ENCODE measurements around the gene ATXN10. TPM values are rescaled to one million over a fixed set of nuclear protein-coding genes. Genes with fewer than 3 reads are reported as not detected.

The ATXN10 gene
- total and polyA plus RNA-seq, 4 experiments from 2014 or later: 61.8 to 102 (median 76.3) TPM

GRCh38 chr22:45865561-45866125 is 194.0 kb downstream of the ATXN10 start:
- H3K4me1 Mint-ChIP-seq: peaks cover 2 to 22% (median 8%) of the 10 kb centered on the region in 4 donors
- H3K36me3 ChIP-seq (ENCODE audit: insufficient read depth, low read length): no peaks in the 10 kb centered on the region
- intact Hi-C loops (cut with micrococcal nuclease): no loop called here
- peaks cover 23 to 24% of the 10 kb centered on the region in 2 donors for H3K27me3 Mint-ChIP-seq
- no peak overlapping the region for H3K27ac ChIP-seq (ENCODE audit: low read depth, low read length)
- H3K27ac Mint-ChIP-seq: no peak overlapping the region
- CTCF ChIA-PET (ENCODE audit: partially characterized antibody): interaction anchor here (1.0 to 2.6 kb wide), 4 partner anchors 21 to 47 kb away, joined by 3 to 8 read pairs (median 5); no protein-coding TSS in a partner anchor
- H3K27me3 ChIP-seq (ENCODE audit: insufficient read depth, low read length): peaks cover 9% of the 10 kb centered on the region
- peaks cover 4 to 7% of the 10 kb centered on the region in 2 donors for H3K36me3 Mint-ChIP-seq
- peaks cover 9% of the 10 kb centered on the region for H3K4me1 ChIP-seq (ENCODE audit: insufficient read depth, low read length)
- no peak for DNase-seq
- peaks cover 0 to 13% (median 5%) of the 10 kb centered on the region in 8 donors for H3K9me3 Mint-ChIP-seq
- H3K4me3 Mint-ChIP-seq: no peak overlapping the region
- POLR2A ChIA-PET (ENCODE audit: partially characterized antibody): no interaction called here
- H3K4me3 ChIP-seq (ENCODE audit: low read length in 2 of 2): no peak overlapping the region
- no peaks in the 10 kb centered on the region for H3K9me3 ChIP-seq (ENCODE audit: control insufficient read depth in 1 of 2, low read length in 2 of 2)

- H3K9me3 Mint-ChIP-seq: peaks cover 0 to 15% (median 7%) of the 10 kb centered on the region in 8 donors
- Histone ChIP-seq H3K4me1 (ENCODE audit: insufficient read depth, low read length) (peaks cover 9% of the 10 kb centered on the region), H3K27ac (ENCODE audit: low read depth, low read length) (no peak overlapping the region), H3K27me3 (ENCODE audit: insufficient read depth, low read length) (peaks cover 9% of the 10 kb centered on the region), H3K9me3 (ENCODE audit: control insufficient read depth in 1 of 2, low read length in 2 of 2) (no peaks in the 10 kb centered on the region), H3K4me3 (ENCODE audit: low read length in 2 of 2) (no peak overlapping the region), H3K36me3 (ENCODE audit: insufficient read depth, low read length) (no peaks in the 10 kb centered on the region)
- peaks cover 4 to 7% of the 10 kb centered on the region in 2 donors for H3K36me3 Mint-ChIP-seq
- POLR2A ChIA-PET (ENCODE audit: partially characterized antibody): no interaction called here
- H3K4me3 Mint-ChIP-seq: no peak overlapping the region
- peaks cover 2 to 22% (median 8%) of the 10 kb centered on the region in 4 donors for H3K4me1 Mint-ChIP-seq
- intact Hi-C loops (cut with micrococcal nuclease): no loop called here
- H3K27ac Mint-ChIP-seq: no peak overlapping the region
- no peak for DNase-seq
- CTCF ChIA-PET (ENCODE audit: partially characterized antibody): no interaction called here
- peaks cover 23 to 24% of the 10 kb centered on the region in 2 donors for H3K27me3 Mint-ChIP-seq
Observed at GRCh38 chr22:45866126-45866645, 194.6 kb downstream of the ATXN10 start.

GRCh38 chr22:45866646-45867117 is 195.0 kb downstream of the ATXN10 start:
- no peak overlapping the region for H3K4me3 ChIP-seq (ENCODE audit: low read length in 2 of 2)
- Mint-ChIP-seq H3K36me3 (peaks cover 4 to 7% of the 10 kb centered on the region in 2 donors), H3K9me3 (peaks cover 0 to 15% (median 9%) of the 10 kb centered on the region in 8 donors), H3K4me3 (no peak overlapping the region), H3K27me3 (peaks cover 23 to 24% of the 10 kb centered on the region in 2 donors), H3K4me1 (peaks cover 2 to 22% (median 8%) of the 10 kb centered on the region in 4 donors), H3K27ac (no peak overlapping the region)
- DNase-seq: no peak
- H3K27me3 ChIP-seq (ENCODE audit: insufficient read depth, low read length): peaks cover 9% of the 10 kb centered on the region
- H3K27ac ChIP-seq (ENCODE audit: low read depth, low read length): no peak overlapping the region
- intact Hi-C loops (cut with micrococcal nuclease): no loop called here
- H3K4me1 ChIP-seq (ENCODE audit: insufficient read depth, low read length): peaks cover 9% of the 10 kb centered on the region
- CTCF ChIA-PET (ENCODE audit: partially characterized antibody): no interaction called here
- H3K36me3 ChIP-seq (ENCODE audit: insufficient read depth, low read length): no peaks in the 10 kb centered on the region
- no peaks in the 10 kb centered on the region for H3K9me3 ChIP-seq (ENCODE audit: control insufficient read depth in 1 of 2, low read length in 2 of 2)
- POLR2A ChIA-PET (ENCODE audit: partially characterized antibody): no interaction called here

- no peak overlapping the region for H3K27ac ChIP-seq (ENCODE audit: low read depth, low read length)
- Mint-ChIP-seq H3K4me1 (peaks cover 2 to 22% (median 8%) of the 10 kb centered on the region in 4 donors), H3K4me3 (no peak overlapping the region), H3K9me3 (peaks cover 0 to 13% (median 11%) of the 10 kb centered on the region in 8 donors), H3K27me3 (peaks cover 23 to 24% of the 10 kb centered on the region in 2 donors), H3K36me3 (peaks cover 4% of the 10 kb centered on the region in 2 donors), H3K27ac (no peak overlapping the region)
- H3K9me3 ChIP-seq (ENCODE audit: control insufficient read depth in 1 of 2, low read length in 2 of 2): peaks cover 0 to 1% of the 10 kb centered on the region in 2 donors
- ChIA-PET POLR2A (ENCODE audit: partially characterized antibody) (no interaction called here), CTCF (ENCODE audit: partially characterized antibody) (no interaction called here)
- peaks cover 9% of the 10 kb centered on the region for H3K27me3 ChIP-seq (ENCODE audit: insufficient read depth, low read length)
- no peaks in the 10 kb centered on the region for H3K36me3 ChIP-seq (ENCODE audit: insufficient read depth, low read length)
- H3K4me1 ChIP-seq (ENCODE audit: insufficient read depth, low read length): peaks cover 9% of the 10 kb centered on the region
- intact Hi-C loops (cut with micrococcal nuclease): no loop called here
- no peak overlapping the region for H3K4me3 ChIP-seq (ENCODE audit: low read length in 2 of 2)
- DNase-seq: no peak
Observed at GRCh38 chr22:45867118-45867905, 195.7 kb downstream of the ATXN10 start.

GRCh38 chr22:45867906-45868555 is 196.4 kb downstream of the ATXN10 start:
- ChIA-PET CTCF (ENCODE audit: partially characterized antibody) (no interaction called here), POLR2A (ENCODE audit: partially characterized antibody) (no interaction called here)
- Histone ChIP-seq H3K9me3 (ENCODE audit: control insufficient read depth in 1 of 2, low read length in 2 of 2) (peaks cover 0 to 3% of the 10 kb centered on the region in 2 donors), H3K27me3 (ENCODE audit: insufficient read depth, low read length) (peaks cover 9% of the 10 kb centered on the region), H3K36me3 (ENCODE audit: insufficient read depth, low read length) (no peaks in the 10 kb centered on the region), H3K4me1 (ENCODE audit: insufficient read depth, low read length) (peaks cover 9% of the 10 kb centered on the region), H3K27ac (ENCODE audit: low read depth, low read length) (no peak overlapping the region), H3K4me3 (ENCODE audit: low read length in 2 of 2) (no peak overlapping the region)
- Mint-ChIP-seq H3K4me1 (peaks cover 2 to 18% (median 8%) of the 10 kb centered on the region in 4 donors), H3K4me3 (no peak overlapping the region), H3K36me3 (peaks cover 4 to 8% of the 10 kb centered on the region in 2 donors), H3K27me3 (peaks cover 24 to 25% of the 10 kb centered on the region in 2 donors), H3K9me3 (peaks cover 0 to 21% (median 17%) of the 10 kb centered on the region in 8 donors), H3K27ac (no peak overlapping the region)
- DNase-seq: no peak
- intact Hi-C loops (cut with micrococcal nuclease): no loop called here

- POLR2A ChIA-PET (ENCODE audit: partially characterized antibody): no interaction called here
- Mint-ChIP-seq H3K4me3 (no peak overlapping the region), H3K36me3 (peaks cover 4 to 8% of the 10 kb centered on the region in 2 donors), H3K27ac (no peak overlapping the region), H3K9me3 (peaks cover 0 to 28% (median 22%) of the 10 kb centered on the region in 8 donors), H3K4me1 (peaks cover 2 to 15% (median 8%) of the 10 kb centered on the region in 4 donors), H3K27me3 (peaks cover 24 to 25% of the 10 kb centered on the region in 2 donors)
- Histone ChIP-seq H3K4me3 (ENCODE audit: low read length in 2 of 2) (no peak overlapping the region), H3K4me1 (ENCODE audit: insufficient read depth, low read length) (peaks cover 8% of the 10 kb centered on the region), H3K27ac (ENCODE audit: low read depth, low read length) (no peak overlapping the region), H3K36me3 (ENCODE audit: insufficient read depth, low read length) (no peaks in the 10 kb centered on the region), H3K27me3 (ENCODE audit: insufficient read depth, low read length) (peaks cover 9% of the 10 kb centered on the region), H3K9me3 (ENCODE audit: control insufficient read depth in 1 of 2, low read length in 2 of 2) (peaks cover 0 to 3% of the 10 kb centered on the region in 2 donors)
- DNase-seq: no peak
- intact Hi-C loops (cut with micrococcal nuclease): no loop called here
- CTCF ChIA-PET (ENCODE audit: partially characterized antibody): no interaction called here
Observed at GRCh38 chr22:45868571-45869339, 197.1 kb downstream of the ATXN10 start.

All from CD4-positive, alpha-beta memory T cell (primary cell).